LNCaP clone FGC (cell line): ENCODE measurements around the gene HCN1.
"Not testable (repeated sequence)": the region's sequence is repeated elsewhere in the genome, so short reads cannot be mapped to it uniquely, and the experiment has no call there.

Source experiments
- DNase-seq: peaks from one replicate; pipeline ENCODE4 v3.0.0-alpha.2; 2011; ENCODE audit warnings: low read depth
- H3K4me3 ChIP-seq: 2 replicates; pipeline ENCODE4 v1.5.1; 2011; ENCODE audit warnings: mild to moderate bottlenecking, low read depth, low read length, control low read depth
- CTCF ChIP-seq: IDR thresholded peaks from 2 replicates; pipeline ENCODE4 v1.5.1; 2012; ENCODE audit warnings: mild to moderate bottlenecking; ENCODE audit not compliant: control insufficient read depth, insufficient read depth; ENCODE audit errors: extremely low read depth

The HCN1 gene

GRCh38 chr5:45509371-45509770 is 186.8 kb downstream of the HCN1 start:
- no peak for DNase-seq
- no peak overlapping the region for H3K4me3 ChIP-seq
- no peak for TF ChIP-seq CTCF

- no peak for DNase-seq
- no peak for TF ChIP-seq CTCF
- H3K4me3 ChIP-seq: no peak overlapping the region
These were observed 188.0 kb downstream of the HCN1 start for GRCh38 chr5:45508135-45508534.

DNA sequence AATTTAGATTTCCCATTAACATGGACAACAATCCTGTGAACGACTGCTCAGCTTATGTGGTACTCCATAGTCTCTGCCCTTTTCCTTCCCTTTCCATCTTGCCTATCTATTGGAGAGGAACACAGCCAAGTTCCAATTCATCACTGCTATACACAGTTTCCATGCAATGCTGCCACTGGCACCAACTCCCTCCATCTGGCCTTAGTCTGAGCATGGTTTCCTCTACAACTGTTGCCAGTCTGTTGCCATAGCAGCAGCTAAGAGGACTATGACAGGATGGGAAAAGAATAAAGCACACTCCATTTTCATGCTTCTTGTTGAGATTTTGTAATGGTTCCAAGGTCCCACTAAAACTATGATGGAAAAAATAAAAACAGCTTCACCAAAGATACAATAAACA is 189.0 kb downstream of the HCN1 start:
- DNase-seq: no peak
- TF ChIP-seq CTCF: no peak
- no peak overlapping the region for H3K4me3 ChIP-seq

DNA sequence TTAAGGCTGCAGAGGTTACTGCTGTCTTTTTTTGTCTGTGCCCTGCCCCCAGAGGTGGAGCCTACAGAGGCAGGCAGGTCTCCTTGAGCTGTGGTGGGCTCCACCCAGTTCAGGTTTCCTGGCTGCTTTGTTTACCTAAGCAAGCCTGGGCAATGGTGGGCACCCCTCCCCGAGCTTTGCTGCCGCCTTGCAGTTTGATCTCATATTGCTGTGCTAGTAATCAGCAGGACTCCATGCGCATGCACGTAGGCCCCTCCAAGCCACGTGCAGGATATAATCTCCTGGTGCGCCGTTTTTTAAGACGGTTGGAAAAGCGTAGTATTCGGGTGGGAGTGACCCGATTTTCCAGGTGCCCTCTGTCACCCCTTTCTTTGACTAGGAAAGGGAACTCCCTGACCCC is 197.2 kb downstream of the HCN1 start:
- not testable (repeated sequence) for DNase-seq, H3K4me3 ChIP-seq

DNA sequence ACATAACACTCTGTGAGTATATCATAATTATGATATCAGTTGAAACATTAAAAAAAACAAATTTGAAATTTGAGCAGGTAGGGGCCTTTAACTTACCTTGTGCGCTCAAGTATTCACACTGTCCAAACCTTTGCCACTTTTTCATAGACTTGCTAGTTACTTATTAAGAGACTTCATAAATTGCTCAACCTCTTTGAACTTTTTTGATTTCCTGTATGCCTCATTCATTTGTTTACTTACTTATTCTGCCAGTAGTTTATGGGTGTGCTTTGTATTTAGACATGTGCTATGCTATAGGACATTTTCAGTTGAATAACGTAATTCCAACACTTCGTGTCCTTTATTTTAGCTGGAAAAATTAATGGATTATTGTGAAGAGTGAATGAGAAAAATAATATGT is 204.8 kb downstream of the HCN1 start:
- peak; percentile 0 for DNase-seq
- TF ChIP-seq CTCF: no peak
- no peak overlapping the region for H3K4me3 ChIP-seq

GRCh38 chr5:45484781-45485180 is 211.4 kb downstream of the HCN1 start:
- H3K4me3 ChIP-seq: no peak overlapping the region
- no peak for DNase-seq
- TF ChIP-seq CTCF: no peak

DNA sequence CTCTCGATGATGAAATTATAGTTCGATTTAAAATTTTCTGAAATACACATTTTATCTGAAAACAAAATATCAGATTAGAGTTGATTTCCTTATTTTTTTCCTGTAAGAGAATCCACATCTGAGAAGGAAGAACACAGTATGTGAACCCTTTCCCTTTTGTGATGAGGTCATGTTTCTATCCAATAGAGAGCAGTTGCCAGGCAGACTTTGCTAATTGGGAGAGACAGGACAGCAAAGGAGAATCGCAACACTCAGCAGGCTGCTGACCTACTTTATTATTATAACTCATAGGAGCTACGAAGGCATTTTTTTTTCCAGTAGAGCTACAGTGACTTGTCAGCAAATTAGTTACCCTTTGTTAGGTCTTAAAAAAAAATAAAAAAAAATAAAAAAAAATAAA is 242.1 kb downstream of the HCN1 start:
- no peak for TF ChIP-seq CTCF
- H3K4me3 ChIP-seq: no peak overlapping the region
- peak; percentile 22 for DNase-seq

- not testable (repeated sequence) for H3K4me3 ChIP-seq, DNase-seq
These were observed 251.3 kb downstream of the HCN1 start for GRCh38 chr5:45444856-45445255.
